HG03457 (cell line): ENCODE measurements around the gene C4A.
"Not testable (repeated sequence)": the region's sequence is repeated elsewhere in the genome, so short reads cannot be mapped to it uniquely, and the experiment has no call there.

Experiments
- ATAC-seq: cut with Tn5 transposase; IDR thresholded peaks from one replicate; pipeline ENCODE4 v1.9.1; 2021; ENCODE audit warnings: moderate number of reproducible peaks; ENCODE audit not compliant: unreplicated experiment

C4A gene

DNA sequence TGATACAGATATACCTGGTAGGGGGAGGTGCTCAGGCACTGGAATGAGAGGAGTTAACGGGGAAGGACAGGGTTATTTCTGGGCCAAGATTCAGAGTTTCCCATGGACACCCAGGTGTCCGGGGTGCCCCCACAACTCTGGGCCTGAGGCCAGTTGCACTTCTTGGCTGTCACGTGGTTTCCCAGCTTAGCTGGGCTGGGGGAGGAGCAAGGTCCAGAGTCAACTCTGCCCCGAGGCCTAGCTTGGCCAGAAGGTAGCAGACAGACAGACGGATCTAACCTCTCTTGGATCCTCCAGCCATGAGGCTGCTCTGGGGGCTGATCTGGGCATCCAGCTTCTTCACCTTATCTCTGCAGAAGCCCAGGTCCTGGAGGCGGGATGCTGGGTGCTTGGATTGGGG lies 32.7 kb downstream of the C4A start, which contains the start of gene C4B:
C4B (plus strand) TSS at position 249 of the 400 bp plus-strand sequence; CDS start at position 300, 51 bp downstream.
- ATAC-seq, result not testable (repeated sequence)

DNA sequence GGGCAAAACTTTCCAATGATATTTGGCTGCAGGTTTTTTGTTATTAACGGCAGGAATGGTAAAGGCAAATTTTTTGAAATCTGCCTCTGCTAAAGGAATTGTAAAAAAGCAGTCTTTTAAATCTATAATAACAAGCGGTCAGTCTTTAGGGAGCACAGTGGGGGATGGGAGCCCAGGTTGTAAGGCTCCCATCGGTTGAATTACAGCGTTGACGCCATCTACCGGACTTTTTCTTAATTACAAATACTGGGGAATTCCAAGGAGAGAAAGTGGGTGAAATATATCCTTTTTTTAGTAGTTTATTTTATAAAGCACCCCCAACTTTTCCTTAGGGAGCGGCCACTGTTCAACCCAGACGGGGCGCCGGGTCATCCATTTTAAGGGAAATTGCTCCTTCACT lies 40.2 kb downstream of the C4A start:
- ATAC-seq, result not testable (repeated sequence)

DNA sequence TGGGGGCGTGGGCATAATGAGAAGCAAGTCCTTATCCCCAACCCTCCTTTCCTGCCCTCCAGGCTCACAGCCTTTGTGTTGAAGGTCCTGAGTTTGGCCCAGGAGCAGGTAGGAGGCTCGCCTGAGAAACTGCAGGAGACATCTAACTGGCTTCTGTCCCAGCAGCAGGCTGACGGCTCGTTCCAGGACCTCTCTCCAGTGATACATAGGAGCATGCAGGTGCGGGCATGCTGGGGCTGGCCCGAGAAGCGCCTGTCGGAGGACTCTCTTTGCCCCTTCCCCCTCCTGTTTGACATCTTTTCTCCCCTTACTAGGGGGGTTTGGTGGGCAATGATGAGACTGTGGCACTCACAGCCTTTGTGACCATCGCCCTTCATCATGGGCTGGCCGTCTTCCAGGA lies 46.8 kb downstream of the C4A start:
- ATAC-seq, result not testable (repeated sequence)

DNA sequence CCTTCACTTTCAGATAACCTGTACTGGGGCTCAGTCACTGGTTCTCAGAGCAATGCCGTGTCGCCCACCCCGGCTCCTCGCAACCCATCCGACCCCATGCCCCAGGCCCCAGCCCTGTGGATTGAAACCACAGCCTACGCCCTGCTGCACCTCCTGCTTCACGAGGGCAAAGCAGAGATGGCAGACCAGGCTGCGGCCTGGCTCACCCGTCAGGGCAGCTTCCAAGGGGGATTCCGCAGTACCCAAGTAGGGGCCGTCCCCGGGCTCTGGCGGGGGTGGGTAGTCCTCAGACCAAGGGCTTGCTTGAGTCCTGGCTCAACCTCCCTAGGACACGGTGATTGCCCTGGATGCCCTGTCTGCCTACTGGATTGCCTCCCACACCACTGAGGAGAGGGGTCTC lies 47.7 kb downstream of the C4A start:
- ATAC-seq, result not testable (repeated sequence)

DNA sequence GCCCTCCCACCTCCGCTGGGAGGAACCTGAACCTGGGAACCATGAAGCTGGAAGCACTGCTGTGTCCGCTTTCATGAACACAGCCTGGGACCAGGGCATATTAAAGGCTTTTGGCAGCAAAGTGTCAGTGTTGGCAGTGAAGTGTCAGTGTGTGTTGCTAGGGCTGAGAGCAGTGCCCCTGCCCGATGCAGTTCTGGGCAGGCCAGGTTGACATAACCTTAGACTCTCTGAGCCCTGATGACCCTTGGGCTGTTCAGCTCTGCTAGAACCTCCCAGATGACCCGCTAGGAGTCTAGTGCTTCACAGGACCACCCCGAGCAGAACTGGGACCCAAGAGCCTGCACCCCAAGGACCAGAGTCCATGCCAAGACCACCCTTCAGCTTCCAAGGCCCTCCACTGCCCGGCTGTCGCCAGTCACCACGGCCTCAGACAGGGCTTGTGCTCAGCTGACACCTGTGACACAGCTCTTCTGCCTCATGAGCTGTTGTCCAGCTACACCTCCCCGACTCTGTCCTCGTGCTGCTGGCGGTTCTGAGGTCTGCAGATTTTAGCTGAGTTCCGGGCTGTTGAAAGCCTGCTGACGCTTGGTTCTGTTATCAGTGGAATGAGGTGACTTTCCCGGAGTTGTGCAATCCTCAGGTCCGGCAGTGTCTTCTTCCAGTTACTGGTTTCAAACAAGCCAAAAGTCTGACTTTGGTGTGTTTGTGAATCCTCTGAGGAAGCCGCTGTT lies 53.6 kb downstream of the C4A start:
- ATAC-seq, result not testable (repeated sequence)

DNA sequence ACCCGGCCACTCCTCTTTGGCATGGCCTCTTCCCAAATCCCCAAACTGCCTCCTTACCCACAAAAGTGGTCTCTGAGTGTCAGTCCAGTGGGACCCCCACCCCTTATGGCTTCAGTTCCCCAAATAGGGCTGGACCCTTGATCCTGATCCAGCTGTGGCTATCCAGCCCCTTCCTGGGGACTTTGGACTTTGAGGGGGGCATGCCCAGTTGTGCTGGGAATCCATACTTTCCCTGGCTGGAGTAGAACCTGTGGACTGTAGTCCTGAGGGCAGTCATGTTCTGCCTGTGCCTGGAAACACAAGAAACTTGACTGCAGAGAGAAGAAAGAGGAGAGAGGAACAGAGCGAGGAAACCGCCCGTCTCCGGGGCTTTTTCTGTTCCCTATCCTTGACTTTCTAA lies 55.3 kb downstream of the C4A start:
- not testable (repeated sequence) for ATAC-seq

DNA sequence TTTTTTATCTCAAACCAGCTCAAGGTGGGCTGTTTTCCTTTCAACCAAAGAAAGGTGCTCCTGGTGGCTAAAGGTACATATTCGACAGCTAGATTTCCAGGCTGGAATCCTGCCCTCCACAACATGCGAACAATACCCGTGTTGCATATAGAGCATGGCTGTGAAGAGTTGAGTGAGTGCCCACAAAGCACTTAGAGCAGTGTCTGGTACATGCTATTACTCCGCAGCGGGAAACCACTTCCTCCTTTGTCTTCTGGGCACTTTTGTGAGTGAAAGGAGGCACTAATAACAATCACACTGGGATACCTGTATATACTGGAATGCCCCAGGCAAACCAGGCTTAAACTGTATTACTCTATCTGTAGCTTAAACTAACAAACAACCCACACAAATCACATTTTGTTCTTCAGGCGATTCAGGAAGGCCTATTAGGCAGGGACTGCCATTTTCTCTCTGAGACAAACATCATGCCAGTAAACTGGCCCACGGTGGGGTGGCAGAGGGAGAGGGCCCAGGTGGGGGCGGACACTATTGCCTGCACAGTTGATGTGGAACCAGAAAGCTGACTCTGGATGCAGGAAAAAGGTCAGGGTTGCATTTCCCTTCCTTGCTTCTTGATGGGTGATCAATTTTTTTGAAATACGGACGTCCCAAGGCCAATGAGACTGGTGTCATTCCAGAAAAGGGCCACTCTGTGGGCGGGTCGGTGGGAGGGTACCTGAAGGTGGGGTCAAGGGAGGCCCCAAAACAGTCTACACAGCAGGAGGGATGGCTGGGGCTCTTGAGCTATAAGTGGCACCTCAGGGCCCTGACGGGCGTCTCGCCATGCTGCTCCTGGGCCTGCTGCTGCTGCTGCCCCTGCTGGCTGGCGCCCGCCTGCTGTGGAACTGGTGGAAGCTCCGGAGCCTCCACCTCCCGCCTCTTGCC lies 56.0 kb downstream of the C4A start, which contains the start of gene CYP21A2:
CYP21A2 (plus strand) TSS at position 818 of the 927 bp plus-strand sequence; CDS start at position 826, 8 bp downstream.
- ATAC-seq, result not testable (repeated sequence)

DNA sequence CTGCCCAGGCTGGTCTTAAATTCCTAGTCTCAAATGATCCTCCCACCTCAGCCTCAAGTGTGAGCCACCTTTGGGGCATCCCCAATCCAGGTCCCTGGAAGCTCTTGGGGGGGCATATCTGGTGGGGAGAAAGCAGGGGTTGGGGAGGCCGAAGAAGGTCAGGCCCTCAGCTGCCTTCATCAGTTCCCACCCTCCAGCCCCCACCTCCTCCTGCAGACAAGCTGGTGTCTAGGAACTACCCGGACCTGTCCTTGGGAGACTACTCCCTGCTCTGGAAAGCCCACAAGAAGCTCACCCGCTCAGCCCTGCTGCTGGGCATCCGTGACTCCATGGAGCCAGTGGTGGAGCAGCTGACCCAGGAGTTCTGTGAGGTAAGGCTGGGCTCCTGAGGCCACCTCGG lies 57.0 kb downstream of the C4A start:
- ATAC-seq, result not testable (repeated sequence)

DNA sequence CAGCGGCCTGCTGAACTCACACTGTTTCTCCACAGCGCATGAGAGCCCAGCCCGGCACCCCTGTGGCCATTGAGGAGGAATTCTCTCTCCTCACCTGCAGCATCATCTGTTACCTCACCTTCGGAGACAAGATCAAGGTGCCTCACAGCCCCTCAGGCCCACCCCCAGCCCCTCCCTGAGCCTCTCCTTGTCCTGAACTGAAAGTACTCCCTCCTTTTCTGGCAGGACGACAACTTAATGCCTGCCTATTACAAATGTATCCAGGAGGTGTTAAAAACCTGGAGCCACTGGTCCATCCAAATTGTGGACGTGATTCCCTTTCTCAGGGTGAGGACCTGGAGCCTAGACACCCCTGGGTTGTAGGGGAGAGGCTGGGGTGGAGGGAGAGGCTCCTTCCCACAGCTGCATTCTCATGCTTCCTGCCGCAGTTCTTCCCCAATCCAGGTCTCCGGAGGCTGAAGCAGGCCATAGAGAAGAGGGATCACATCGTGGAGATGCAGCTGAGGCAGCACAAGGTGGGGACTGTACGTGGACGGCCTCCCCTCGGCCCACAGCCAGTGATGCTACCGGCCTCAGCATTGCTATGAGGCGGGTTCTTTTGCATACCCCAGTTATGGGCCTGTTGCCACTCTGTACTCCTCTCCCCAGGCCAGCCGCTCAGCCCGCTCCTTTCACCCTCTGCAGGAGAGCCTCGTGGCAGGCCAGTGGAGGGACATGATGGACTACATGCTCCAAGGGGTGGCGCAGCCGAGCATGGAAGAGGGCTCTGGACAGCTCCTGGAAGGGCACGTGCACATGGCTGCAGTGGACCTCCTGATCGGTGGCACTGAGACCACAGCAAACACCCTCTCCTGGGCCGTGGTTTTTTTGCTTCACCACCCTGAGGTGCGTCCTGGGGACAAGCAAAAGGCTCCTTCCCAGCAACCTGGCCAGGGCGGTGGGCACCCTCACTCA lies 57.7 kb downstream of the C4A start:
- ATAC-seq, result not testable (repeated sequence)

DNA sequence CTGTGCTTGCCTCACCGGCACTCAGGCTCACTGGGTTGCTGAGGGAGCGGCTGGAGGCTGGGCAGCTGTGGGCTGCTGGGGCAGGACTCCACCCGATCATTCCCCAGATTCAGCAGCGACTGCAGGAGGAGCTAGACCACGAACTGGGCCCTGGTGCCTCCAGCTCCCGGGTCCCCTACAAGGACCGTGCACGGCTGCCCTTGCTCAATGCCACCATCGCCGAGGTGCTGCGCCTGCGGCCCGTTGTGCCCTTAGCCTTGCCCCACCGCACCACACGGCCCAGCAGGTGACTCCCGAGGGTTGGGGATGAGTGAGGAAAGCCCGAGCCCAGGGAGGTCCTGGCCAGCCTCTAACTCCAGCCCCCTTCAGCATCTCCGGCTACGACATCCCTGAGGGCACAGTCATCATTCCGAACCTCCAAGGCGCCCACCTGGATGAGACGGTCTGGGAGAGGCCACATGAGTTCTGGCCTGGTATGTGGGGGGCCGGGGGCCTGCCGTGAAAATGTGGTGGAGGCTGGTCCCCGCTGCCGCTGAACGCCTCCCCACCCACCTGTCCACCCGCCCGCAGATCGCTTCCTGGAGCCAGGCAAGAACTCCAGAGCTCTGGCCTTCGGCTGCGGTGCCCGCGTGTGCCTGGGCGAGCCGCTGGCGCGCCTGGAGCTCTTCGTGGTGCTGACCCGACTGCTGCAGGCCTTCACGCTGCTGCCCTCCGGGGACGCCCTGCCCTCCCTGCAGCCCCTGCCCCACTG lies 58.6 kb downstream of the C4A start:
- ATAC-seq, result not testable (repeated sequence)

DNA sequence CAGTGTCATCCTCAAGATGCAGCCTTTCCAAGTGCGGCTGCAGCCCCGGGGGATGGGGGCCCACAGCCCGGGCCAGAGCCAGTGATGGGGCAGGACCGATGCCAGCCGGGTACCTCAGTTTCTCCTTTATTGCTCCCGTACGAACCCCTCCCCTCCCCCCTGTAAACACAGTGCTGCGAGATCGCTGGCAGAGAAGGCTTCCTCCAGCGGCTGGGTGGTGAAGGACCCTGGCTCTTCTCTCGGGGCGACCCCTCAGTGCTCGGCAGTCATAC lies 59.1 kb downstream of the C4A start:
- not testable (repeated sequence) for ATAC-seq

DNA sequence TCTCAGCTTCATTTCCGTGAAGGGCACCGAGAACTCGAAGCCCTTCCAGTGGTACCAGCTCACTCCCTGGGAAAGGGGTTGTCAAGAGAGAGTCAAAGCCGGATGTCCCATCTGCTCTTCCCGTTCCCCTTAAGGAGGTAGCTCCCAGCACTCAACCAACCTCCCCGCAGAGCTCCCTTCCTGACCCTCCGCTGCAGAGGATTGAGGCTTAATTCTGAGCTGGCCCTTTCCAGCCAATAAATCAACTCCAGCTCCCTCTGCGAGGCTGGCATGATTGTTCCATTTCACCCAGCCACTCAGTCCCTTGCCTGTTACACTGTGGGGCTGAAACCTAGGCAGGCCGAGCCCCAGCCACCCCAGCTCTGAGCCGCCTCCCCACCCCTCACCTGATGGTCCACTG lies 59.5 kb downstream of the C4A start:
- ATAC-seq, result not testable (repeated sequence)

DNA sequence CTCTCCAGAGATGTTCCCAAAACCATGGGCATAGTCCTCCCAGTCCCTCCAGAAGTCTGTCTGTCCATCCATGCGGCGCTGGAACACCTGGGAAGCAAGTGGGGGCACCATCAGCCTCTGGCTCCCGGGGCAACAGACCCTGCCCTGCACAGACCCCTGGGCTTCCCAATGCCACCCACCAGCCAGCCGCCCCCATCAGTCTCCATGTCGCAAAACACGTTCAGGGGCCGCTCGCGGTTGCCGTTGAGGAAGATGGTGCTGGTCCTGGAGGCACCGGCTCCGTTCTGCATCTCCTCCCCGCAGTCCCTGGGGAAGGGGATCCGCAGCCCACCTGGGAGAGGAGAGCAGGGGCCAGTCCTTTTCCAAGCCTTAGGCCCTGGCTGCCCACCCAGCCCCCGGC lies 60.4 kb downstream of the C4A start:
- not testable (repeated sequence) for ATAC-seq

DNA sequence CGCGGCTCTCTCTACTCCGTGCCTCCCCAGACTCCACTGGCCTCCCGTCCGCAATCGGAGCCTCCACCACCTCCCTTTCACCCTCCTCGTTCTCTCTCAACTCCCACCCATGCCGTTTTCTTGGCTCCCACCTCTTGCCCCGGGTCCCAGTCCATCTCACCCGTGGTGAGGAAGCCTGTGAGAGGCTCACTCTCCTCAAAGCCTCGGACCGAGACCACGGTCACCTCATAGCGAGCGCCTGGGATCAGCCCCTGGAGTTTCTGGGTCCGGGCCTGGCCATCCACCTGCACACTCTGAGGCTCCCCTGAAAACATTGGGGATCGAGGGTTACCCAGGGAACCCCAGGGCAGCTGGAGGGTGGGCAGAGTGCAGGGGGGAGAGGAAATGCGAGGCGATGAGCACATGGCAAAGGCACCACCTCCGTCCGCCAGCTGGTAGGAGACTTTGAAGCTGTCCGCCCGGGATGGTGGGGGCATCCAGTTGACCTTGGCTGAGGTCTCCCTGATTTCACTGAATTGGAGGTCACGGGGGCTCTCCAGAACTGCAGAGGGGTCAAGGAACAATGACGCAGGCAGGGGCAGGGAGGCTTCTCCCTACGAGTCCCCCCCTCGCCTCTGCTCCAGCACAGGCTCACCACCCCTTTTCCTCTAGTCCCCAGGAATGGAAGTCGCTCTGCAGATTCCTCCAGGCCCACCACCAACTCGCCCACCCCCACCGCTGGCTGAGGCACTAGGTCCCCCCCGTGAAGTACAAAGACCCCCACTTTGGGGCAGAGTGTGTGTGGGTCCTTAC lies 61.9 kb downstream of the C4A start:
- not testable (repeated sequence) for ATAC-seq

DNA sequence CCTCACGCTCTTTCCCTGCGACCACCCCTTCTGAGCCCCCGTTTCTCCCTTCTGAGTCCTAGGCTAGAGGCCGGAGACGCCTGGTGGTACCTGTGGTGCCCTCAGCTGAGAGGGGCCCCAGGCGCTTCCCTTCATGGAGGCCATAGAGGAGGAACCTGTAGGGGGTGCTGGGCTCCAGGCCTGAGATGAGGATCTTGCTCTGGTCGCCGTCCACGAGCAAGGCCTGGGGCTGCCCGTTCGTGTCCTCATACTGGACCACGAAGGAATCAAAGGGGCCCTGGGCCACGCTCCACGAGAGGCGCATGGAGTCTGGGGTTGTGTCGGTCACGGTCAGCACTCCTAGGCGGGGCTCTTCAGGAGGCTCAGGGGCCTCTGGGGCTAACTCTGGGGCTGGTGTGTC lies 63.1 kb downstream of the C4A start:
- ATAC-seq, result not testable (repeated sequence)

DNA sequence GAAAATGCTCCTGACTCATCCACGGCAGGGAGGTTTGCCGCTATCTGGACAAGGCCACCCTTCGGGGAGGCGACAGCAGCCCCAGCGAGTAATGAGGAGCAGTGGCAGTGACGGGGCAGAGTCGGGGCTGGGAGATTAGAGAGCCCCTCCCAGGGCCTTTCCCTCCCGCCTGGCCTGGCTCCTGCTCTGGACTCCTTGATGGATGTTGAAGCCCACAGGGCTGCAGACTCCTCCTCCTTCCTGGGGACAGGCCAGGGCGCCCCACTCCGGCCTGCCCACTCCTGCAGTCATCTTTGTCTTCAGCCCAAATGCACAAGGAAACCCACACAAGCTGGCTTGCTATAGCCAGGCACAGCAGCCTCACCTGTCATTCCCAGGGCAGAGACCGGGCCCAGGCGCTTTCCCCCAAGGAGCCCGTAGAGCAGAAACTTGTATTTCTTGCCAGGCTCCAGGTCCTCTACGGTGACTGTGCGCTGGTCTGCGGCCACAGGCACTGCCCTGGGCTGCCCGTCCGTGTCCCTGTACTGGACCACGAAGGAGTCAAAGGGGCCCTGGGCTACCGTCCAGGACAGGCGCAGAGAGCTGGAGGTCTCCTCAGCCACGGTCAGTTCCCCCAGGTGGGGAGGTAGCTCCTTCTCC lies 64.1 kb downstream of the C4A start:
- ATAC-seq, result no peak

DNA sequence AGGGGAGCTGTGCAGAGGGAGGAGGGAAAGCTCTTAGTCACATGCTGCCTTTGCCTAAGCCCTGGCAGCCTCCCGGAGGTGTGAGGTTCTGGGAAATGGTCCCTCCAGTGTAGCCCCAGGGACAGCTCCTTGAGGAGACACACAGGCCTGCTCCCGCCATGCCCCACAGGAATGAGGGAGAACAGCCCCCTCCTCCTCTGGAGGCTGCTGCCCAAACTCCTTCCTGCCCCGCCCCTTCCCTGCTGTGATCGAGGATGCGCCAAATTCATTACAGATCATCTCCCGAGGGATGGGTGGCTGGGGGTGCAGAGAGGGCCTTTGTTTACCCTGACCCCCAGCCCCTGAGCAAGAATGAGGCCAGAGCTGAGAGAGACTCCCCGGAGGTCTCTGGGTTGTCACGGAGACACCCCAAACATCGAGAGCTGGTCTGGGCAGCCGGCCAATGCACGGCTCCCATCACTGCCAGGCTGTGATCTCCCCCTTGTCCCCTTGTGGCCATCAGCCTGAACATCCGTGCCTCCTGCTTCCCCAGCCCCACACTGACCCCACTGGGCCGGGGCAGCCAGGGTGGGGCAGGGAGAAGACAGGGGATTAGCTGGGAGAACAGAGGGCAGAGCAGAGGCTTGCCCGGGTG lies 64.7 kb downstream of the C4A start:
- no peak for ATAC-seq

DNA sequence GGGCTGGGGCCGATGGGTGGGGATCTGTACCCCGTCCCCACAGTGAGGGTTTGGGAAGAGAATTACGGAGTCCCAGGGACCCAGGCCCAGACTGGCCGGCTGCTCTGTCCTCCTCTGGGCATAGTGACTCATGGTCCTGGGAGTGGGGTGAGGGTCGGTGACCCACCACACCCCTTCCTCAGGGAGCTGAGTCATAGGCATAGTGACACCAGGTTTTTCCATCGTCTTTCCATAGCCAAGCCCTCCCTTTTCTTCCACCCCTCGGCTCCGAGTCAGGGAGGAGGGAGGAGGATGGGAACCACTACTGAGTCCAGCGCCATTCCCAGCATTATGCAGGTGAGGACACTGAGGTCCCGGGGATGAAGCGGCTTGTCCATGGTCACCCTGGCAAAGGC lies 65.2 kb downstream of the C4A start:
- ATAC-seq, result no peak

DNA sequence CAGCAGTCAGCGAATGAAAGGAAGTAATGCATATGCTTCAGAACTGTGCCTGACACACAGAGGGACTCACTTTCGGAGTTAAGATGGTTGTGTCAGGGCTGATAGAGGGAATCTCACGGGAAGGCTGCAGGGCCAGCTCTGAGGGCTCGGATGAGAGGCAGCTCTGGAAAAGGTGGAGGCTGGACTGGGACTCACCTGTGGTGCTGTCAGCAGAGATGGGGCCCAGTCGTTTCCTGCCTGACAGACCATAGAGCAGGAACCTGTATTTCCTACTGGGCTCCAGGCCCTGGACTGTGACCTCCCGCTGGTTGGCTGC lies 65.6 kb downstream of the C4A start:
- no peak for ATAC-seq
